Measurements from ENCODE around the gene NELL1.

The NELL1 gene

GRCh38 chr11:21465203-21465602 is 795.8 kb downstream of the NELL1 start:
- DNase-seq (ENCODE audit: low read depth), result no peak
- no peak overlapping the region for H3K4me3 ChIP-seq (ENCODE audit: control insufficient read depth, low read depth, low read length)
- TF ChIP-seq, protein P1, sequence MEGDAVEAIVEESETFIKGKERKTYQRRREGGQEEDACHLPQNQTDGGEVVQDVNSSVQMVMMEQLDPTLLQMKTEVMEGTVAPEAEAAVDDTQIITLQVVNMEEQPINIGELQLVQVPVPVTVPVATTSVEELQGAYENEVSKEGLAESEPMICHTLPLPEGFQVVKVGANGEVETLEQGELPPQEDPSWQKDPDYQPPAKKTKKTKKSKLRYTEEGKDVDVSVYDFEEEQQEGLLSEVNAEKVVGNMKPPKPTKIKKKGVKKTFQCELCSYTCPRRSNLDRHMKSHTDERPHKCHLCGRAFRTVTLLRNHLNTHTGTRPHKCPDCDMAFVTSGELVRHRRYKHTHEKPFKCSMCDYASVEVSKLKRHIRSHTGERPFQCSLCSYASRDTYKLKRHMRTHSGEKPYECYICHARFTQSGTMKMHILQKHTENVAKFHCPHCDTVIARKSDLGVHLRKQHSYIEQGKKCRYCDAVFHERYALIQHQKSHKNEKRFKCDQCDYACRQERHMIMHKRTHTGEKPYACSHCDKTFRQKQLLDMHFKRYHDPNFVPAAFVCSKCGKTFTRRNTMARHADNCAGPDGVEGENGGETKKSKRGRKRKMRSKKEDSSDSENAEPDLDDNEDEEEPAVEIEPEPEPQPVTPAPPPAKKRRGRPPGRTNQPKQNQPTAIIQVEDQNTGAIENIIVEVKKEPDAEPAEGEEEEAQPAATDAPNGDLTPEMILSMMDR (conservative IDR thresholded peaks at IDR 0.05; ENCODE audit: control insufficient read depth, insufficient read depth, low read depth, low read length), result no peak

- no peak for DNase-seq (ENCODE audit: low read depth)
- TF ChIP-seq, protein P1 (conservative IDR thresholded peaks at IDR 0.05; ENCODE audit: control insufficient read depth, insufficient read depth, low read depth, low read length), result no peak
- H3K4me3 ChIP-seq (ENCODE audit: control insufficient read depth, low read depth, low read length), result no peak overlapping the region
These were observed 796.5 kb downstream of the NELL1 start for GRCh38 chr11:21465920-21466319.

GRCh38 chr11:21470521-21470920 is 801.1 kb downstream of the NELL1 start:
- TF ChIP-seq, protein P1 (conservative IDR thresholded peaks at IDR 0.05; ENCODE audit: control insufficient read depth, insufficient read depth, low read depth, low read length), result no peak
- no peak for DNase-seq (ENCODE audit: low read depth)
- H3K4me3 ChIP-seq (ENCODE audit: control insufficient read depth, low read depth, low read length), result no peak overlapping the region

GRCh38 chr11:21472261-21472660 is 802.9 kb downstream of the NELL1 start:
- no peak for DNase-seq (ENCODE audit: low read depth)
- H3K4me3 ChIP-seq (ENCODE audit: control insufficient read depth, low read depth, low read length), result no peak overlapping the region
- TF ChIP-seq, protein P1 (conservative IDR thresholded peaks at IDR 0.05; ENCODE audit: control insufficient read depth, insufficient read depth, low read depth, low read length), result no peak

DNA sequence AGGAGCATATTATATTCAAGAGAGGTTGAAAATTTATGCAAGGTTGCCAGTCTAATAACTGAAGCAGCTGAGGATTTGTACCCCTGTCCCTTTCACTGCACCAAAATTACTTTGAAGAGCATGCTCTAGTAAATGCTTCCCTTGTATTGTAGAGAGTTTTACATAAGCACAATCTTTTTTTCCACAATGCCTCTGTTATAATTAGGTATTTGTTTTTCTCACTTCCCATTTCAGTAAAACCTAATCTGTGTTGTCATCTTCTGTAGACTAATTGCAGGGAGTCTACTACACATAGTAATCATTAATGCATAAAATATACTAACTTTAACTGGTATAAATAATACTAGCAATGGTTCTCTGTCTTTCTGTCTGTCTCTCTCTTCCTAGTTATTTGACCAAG is 805.1 kb downstream of the NELL1 start:
- no peak overlapping the region for H3K4me3 ChIP-seq (ENCODE audit: control insufficient read depth, low read depth, low read length)
- no peak for DNase-seq (ENCODE audit: low read depth)
- TF ChIP-seq, protein P1 (conservative IDR thresholded peaks at IDR 0.05; ENCODE audit: control insufficient read depth, insufficient read depth, low read depth, low read length), result no peak

GRCh38 chr11:21475276-21475675 is 805.9 kb downstream of the NELL1 start:
- TF ChIP-seq, protein P1 (conservative IDR thresholded peaks at IDR 0.05; ENCODE audit: control insufficient read depth, insufficient read depth, low read depth, low read length), result no peak
- no peak for DNase-seq (ENCODE audit: low read depth)
- H3K4me3 ChIP-seq (ENCODE audit: control insufficient read depth, low read depth, low read length), result no peak overlapping the region

DNA sequence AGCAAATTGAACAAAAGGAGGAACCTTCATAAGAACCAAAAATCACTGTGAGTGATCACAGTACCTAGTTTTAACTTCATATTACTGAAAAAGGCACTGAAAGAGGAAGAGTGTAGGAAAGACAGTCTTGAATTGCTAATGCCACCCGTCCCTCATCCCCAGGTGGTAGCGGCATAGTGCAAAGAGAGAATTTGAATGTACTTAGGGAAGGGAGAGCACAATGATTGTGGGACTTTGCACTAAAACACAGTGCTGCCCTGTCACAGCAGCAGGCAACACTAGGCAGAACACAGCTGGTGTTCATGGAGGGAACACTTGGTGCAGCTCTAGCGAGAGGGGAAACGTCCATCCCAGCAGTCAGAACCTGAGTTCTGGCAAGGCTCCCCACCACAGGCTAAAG is 807.2 kb downstream of the NELL1 start:
- H3K4me3 ChIP-seq (ENCODE audit: control insufficient read depth, low read depth, low read length), result no peak overlapping the region

More for the DNA sequence above, 807.2 kb downstream of the NELL1 start:
- DNase-seq (ENCODE audit: low read depth), result no peak
- TF ChIP-seq, protein P1 (conservative IDR thresholded peaks at IDR 0.05; ENCODE audit: control insufficient read depth, insufficient read depth, low read depth, low read length), result no peak
